Muscle of arm (tissue), 12 donors: Measurements from ENCODE around the gene GPR135. TPM values are rescaled to one million over a fixed set of nuclear protein-coding genes. Genes with fewer than 3 reads are reported as not detected.
"Not testable (repeated sequence)": the region's sequence is repeated elsewhere in the genome, so short reads cannot be mapped to it uniquely, and the experiment has no call there.

Experiments
- DNase-seq: peaks from one replicate; pipeline ENCODE4 v3.0.0-alpha.2; 2013
- polyA plus RNA-seq, 12 donors: library from polyadenylated mRNA; unstranded; fragments of 120-200 nt; gene quantifications; one replicate each; pipeline ENCODE4 v1.2.1, GENCODE V29; 2013; ENCODE audit not compliant: insufficient read length in 12 of 12

Gene GPR135
- polyA plus RNA-seq, 12 donors: 1.9 to 4.8 (median 3.6) TPM; not detected in 1

GRCh38 chr14:59481407-59481806 is 16.2 kb upstream of the GPR135 start:
- DNase-seq: no peak

- no peak for DNase-seq
These were observed 15.0 kb upstream of the GPR135 start for GRCh38 chr14:59480166-59480565.

- DNase-seq: no peak
These were observed 13.4 kb upstream of the GPR135 start for GRCh38 chr14:59478540-59478939.

GRCh38 chr14:59475709-59476108 is 10.5 kb upstream of the GPR135 start:
- DNase-seq: no peak

GRCh38 chr14:59474172-59474571 is 9.0 kb upstream of the GPR135 start:
- no peak for DNase-seq

GRCh38 chr14:59464486-59465315 is 479 bp downstream of the GPR135 start:
- DNase-seq: peak; percentile 56

- DNase-seq: no peak
These were observed 1.2 kb downstream of the GPR135 start for GRCh38 chr14:59463787-59464485.

- DNase-seq: no peak
These were observed 3.3 kb downstream of the GPR135 start for GRCh38 chr14:59461891-59462290.

- DNase-seq: no peak
These were observed 4.8 kb downstream of the GPR135 start for GRCh38 chr14:59460378-59460777.

GRCh38 chr14:59458486-59458885 is 6.7 kb downstream of the GPR135 start:
- no peak for DNase-seq

GRCh38 chr14:59455411-59455810 is 9.8 kb downstream of the GPR135 start:
- no peak for DNase-seq

- no peak for DNase-seq
These were observed 11.0 kb downstream of the GPR135 start for GRCh38 chr14:59454139-59454538.

GRCh38 chr14:59451849-59452248 is 13.3 kb downstream of the GPR135 start:
- no peak for DNase-seq

- no peak for DNase-seq
These were observed 14.5 kb downstream of the GPR135 start for GRCh38 chr14:59450716-59451115.

- DNase-seq: not testable (repeated sequence)
These were observed 16.5 kb downstream of the GPR135 start for GRCh38 chr14:59448673-59449072.

- DNase-seq: no peak
These were observed 25.8 kb downstream of the GPR135 start for GRCh38 chr14:59439256-59439965.

- DNase-seq: no peak
These were observed 27.0 kb downstream of the GPR135 start for GRCh38 chr14:59438195-59438647.

GRCh38 chr14:59435987-59436386 is 29.2 kb downstream of the GPR135 start:
- no peak for DNase-seq

- DNase-seq: no peak
These were observed 30.1 kb downstream of the GPR135 start for GRCh38 chr14:59435101-59435500.

- no peak for DNase-seq
These were observed 35.4 kb downstream of the GPR135 start for GRCh38 chr14:59429790-59430189.

GRCh38 chr14:59428581-59429012 is 36.6 kb downstream of the GPR135 start:
- DNase-seq: no peak
